HG02759 (cell line): Measurements from ENCODE around the gene CLPSL2.
A peak's percentile ranks its signal among the peaks of the same experiment; 100 is the strongest.
"Not testable (repeated sequence)": the region's sequence is repeated elsewhere in the genome, so short reads cannot be mapped to it uniquely, and the experiment has no call there.

ENCODE experiments used
- ATAC-seq: cut with Tn5 transposase; IDR thresholded peaks from one replicate; pipeline ENCODE4 v1.9.1; 2021; ENCODE audit warnings: mild to moderate bottlenecking, moderate library complexity; ENCODE audit not compliant: unreplicated experiment

Gene CLPSL2, protein sequence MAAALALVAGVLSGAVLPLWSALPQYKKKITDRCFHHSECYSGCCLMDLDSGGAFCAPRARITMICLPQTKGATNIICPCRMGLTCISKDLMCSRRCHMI

DNA sequence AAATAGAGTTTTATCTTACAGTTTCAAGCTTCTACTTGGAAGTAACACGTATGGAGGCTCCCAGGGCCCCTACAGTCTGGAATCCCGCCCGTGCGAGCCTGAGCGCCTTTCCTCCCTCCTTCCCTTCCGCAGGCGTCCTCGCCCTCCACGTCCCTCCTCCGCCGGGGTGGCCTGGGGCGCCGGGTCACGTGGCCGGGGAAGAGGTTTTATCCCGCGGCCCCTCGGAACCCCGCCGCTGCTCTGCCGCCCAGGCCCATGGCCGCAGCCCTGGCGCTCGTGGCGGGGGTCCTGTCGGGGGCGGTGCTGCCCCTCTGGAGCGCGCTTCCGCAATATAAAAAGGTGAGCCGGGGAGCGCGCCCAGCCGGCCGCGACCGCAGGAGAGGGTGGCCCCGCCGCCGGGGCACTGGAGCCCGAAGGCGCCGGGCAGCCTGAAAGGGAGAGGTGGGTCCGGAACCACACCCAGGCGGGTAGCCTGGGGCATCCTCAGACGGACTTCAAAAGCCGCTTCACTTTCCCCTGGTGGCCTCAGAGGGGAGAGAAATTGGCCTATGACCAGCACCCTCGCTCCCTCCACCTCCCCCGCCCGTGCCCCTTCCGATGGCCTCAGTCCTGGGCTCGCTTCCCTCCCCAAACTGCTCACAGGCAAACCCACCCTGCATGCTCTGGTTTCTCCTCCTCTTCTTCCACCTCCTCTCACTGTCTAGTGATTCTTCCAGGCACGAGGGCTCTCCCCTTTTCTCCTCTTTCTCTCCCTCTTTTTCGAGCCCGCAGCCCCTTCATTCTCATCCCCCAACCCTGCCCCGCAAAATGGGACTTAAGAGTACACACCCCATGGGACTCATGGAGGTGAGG lies at the start of gene CLPSL2:
Gene CLPSL2 (plus strand): TSS at position 235 of the 852 bp plus-strand sequence. CDS start 21 bp downstream, at position 256.
- ATAC-seq: no peak

DNA sequence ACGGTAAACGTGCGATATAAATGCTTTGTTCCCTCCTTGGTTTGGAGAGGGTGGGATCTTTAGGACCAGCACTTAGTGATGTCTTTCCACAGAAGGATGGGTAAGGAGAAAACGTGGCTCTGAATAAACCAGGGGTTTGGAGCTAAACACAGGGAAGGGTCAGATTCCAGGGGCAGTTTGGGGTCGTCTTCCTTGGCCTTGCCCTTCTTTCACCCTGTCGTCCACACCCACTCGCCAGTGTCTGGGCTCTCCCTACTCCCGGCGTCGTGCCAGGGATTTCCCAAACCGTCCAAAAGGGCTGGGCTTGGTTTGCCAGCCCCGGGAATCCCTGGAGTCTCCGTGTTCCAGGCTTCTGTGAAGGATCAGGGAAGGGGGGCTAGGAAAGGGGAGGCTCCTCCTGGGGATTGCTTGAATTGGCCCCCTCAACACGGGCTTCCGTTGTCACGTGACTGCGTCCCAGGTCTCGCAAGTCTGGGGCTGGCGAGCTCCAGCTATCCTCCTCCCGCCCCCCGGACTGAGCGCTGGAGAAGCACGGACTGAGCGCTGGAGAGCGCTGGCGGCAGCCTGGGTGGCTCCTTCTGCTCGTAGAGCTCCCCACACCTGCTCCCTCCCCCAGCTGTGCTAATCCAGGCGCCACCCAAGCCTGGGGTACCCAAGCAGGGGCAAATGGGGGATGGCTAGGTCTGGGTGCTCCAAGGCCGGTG lies 49.0 kb upstream of the CLPSL2 start:
- peak; percentile 9 for ATAC-seq

DNA sequence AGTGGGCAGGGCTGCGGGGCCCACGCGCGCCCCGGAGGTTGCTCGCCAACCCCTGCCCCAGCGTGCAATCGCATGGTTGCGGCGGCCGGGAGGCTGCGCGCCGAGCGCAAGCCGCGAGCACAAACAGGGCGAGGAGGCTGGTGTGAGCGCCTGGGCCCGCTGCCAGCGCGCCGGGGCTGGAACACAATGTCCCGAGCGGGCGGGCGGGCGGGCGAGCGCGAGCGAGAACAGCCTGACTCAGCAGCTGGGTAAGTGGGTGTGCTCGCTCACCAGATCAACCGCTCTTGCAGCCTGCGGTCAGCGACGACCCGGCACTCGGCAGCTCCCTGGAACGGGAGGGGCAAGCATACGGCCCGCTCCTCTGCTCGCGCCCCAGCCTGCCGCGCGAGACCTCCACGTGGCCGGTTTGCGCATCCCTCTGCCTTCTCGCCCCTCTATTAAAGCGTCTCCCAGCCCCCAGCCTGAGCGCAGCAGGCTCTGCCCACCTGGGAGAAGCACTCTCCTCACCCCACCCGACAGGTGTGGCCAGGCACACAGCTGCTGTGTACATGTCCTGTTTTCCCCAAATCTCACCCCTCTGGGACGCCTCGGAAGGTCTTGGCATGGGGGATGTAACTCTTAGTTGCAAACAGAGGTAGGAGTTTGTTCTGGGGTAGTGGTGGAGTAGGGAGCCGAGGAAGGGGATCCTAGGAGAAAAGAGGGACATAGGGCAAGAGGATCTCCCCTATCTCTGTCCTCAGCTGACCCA lies 48.3 kb upstream of the CLPSL2 start:
- ATAC-seq: peak; percentile 50

DNA sequence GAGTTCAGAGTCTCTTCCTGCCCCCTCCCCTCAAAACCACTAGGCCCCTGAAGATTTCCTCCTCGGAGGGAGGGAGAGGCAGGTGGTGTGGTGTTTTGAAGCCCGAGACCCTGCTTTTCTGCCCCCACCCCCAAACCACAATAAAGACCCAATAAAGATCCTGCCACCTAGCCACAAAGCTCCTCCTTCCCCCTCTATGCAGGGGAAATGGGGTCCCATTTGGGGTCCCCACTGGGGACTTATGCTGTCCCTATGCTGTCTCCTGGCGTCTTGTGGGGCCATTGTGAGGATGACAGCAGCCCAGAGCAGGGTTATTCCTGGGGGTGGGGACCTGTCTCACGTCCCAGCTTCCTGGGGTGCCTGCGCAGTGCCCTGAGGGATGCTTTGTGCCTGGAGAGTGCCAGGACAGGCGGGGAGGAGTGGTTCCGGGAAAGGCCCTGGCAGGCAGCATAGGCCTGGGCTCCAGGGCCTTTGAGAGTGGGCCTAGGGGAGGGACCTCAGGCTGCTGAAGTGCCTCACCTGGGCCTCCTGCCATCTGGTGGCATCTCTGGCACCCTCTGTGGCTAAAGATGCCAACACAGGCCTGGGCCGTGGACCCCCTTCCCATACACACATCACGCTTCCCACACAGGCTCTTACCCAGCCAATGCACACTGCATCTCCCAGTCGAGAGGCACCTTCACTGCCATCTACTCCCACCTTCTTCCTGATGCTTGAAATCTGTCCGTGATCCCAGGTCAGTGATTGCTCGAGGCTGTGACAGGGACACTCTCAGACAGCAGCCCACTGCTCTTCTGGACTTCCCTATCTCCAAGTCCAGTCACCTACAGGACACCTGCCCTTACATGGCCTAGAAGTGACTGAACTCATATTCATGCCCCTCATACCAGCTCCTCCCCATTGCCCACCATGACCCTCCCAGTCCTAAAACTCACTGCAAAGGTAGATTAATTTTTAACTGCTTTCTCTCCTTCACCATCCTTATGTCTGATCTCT lies 47.4 kb upstream of the CLPSL2 start:
- ATAC-seq: no peak

DNA sequence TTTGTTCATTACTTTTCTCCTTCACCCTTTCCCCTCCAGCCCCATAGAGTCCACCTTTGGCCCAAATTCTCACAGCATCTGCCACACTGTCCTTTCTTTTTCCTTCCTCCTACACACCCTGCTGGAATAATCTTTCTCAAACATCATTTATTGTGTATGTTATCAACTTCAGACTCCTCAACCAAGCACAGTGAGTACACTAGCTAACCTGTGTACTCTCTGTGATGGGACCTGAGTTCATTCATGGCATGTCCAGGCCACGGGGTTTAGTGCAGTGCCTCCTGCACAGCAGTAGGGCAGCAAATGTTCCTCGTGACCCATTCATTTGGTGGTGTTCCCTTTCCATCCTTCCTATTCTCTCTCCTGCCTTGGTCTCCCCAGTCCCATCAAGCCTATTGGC lies 46.7 kb upstream of the CLPSL2 start:
- no peak for ATAC-seq

DNA sequence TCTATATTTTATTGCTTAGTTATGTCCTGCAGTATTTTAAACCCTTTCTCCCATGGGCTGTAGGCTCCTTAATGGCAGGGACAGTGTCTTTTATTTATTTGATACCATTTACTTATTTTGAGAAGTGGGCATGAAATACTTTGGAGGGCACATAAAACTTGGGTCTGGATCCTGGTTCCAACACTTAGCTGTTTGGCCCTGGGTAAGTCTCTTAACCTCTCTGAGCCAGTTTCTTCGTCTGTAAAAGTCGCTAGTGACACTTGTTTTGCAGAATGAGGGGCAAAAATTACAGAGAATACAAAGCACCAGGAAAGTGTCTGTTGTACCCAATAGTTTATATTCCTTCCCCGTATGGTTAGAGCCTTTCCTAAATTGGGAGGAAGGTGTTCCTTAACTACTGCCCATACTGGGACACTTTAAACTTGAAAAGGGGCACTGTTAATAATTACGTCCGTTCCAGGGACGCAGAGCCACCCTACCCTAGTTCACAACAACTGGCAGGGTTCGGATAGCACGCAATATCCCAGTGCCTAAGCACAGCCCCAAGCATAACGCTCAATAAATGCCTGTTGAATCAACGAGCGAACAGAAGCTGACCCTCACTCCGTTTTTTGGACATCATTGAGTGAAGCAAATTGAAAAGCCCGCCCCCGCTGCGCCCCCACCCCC lies 45.5 kb upstream of the CLPSL2 start:
- no peak for ATAC-seq

DNA sequence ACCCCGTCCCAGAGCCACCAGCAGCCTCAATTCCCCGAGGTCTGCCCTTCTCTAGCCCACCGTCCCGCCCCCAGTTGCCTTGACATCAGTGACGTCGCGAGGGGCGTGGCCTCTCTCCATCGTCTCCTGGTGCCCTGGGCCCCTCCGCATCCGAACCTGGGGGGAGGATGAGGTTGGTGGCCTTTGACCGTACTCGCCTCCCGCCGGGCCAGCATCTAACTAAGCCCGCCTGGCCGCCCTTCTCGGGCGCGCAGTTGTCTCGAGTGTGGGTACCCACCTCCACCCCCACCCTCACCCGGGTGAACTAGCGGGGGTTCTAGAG lies 45.0 kb upstream of the CLPSL2 start:
- ATAC-seq: peak; percentile 56

DNA sequence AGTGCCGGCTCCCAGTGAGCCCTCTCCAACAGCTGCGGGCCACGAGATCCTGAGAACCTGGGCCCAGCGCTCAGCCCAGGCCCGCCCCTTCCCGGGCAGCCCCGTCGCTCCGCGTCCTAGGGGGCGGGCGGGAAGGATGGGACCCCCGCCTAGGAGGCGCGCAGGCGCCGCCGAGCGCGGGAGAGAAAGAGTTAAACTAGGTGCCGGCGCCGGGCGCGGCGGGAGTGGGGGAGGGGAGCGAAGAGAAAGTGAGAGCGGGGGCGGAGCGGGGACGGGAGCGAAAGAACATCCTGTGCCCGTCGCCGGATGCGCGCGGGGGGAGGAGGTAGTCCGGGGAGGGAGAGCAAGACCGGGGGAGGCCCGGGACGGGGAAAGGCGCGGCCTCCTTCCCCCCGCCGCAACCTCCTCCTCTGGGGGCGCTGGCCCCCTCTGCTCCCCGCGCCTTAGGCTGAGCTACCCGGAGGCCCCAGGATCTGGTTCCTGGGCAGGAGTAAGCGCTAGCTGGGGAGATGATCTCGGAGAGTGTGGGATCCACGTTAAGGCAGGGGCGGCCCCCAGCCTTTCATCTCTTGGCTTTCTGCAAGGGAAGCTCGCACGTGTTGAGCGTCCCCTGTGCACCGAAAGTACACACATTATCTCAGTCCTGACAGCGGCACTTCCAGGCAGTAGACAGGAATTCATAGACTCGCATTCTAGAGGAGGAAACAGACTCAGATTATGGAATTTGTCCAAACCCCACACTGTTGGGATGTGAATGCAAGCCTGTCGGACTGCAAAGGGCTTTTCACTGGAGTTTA lies 44.5 kb upstream of the CLPSL2 start:
- ATAC-seq: peak; percentile 53

DNA sequence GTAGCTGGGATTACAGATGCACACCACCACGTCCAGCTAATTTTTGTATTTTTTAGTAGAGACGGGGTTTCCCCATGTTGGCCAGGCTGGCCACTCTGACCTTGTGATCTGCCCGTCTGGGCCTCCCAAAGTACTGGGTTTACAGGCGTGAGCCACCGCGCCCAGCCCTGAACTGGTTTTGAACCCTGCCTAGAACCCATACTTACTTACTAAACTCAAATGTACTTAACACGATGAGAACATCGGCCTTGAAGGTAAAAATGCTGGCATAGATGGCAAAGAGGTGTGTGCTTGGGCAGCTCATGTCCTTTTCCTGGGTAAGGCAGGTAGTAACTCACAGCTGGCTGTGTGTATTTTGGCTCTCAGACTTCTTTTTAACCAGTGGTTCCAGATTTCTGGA lies 42.8 kb upstream of the CLPSL2 start:
- ATAC-seq: no peak

DNA sequence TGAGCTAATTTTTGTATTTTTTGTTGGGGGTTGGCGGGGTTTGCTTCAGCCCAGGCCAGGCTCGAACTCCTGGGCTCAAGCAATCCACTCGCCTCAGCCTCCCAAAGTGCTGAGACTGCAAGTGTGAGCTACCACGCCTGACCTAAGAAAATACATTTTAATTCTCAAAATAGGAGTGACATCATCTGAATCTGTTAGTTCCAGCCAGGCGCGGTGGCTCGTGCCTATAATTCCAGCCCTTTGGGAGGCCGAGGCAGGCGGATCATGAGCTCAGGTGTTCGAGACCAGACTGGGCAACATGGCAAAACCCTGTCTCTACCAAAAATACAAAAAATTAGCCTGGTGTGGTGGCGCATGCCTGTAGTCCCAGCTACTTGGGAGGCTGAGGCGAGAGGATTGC lies 42.1 kb upstream of the CLPSL2 start:
- ATAC-seq: not testable (repeated sequence)

DNA sequence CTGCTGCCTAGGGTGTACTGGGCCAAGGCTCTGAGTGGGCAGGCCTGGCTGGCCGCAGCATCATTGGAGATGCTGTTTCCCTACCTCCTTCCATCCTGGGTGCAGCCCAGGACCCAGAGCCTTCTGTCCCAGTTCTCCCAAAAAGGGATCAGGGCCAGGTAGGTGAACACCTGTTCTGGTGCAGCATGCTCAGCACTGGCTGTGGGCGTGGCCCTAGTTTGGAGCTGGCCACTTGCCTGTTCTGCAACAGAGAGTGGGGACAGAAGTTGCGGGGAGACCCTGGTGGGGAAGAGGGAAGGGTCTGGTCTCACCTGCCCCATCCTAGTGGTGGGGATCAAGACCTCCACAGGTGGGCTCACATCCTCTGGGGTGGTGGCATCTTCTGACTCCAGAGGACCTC lies 40.9 kb upstream of the CLPSL2 start:
- no peak for ATAC-seq

DNA sequence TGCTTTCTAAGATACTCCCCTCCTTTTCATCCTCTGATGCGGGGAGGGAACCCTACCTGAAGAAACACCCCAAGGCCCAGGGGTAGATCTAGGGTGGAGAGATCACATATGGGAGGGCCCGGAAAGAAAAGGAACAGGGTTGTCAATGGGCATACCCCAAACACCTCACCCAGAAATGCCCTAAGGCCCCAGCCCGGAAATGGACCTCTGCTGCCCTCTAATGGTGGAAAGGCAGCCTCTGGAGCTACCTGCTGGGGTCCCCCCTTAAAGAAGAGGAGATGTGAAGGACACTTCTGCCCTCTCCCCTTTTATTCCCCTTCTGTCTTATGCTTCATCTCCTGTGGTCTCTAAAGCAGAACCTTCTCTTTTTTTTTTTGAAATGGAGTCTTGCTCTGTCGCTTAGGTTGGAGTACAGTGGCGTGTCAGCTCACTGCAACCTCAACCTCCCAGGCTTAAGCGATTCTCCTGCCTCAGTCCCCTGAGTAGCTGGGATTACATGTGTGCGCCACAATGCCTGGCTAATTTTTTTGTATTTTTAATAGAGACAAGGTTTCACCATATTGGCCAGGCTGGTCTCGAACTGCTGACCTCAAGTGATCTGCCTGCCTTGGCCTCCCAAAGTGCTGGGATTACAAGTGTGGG lies 40.0 kb upstream of the CLPSL2 start:
- no peak for ATAC-seq

DNA sequence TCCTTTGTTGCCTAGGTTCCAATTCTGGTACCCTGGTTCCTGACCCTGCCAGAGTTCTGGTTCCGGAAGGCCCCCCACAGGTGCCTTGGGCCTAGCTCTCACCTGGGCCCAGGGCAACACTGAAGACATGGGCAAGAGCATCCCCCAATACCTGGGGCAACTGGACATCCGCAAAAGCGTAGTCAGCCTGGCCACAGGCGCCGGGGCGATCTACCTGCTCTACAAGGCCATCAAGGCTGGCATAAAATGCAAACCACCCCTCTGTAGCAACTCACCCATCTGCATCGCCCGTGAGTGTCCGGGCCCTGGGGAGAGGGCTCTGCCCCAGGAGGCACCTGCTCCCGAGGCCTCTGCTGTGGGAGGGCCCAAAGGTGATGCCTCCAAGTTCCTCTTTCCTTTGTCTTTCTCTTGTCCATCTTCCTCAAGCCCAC lies 39.4 kb upstream of the CLPSL2 start, which contains the start of gene ARMC12:
Gene ARMC12 (plus strand): TSS at position 51 of the 431 bp plus-strand sequence. CDS start 77 bp downstream, at position 128.
- ATAC-seq: no peak

DNA sequence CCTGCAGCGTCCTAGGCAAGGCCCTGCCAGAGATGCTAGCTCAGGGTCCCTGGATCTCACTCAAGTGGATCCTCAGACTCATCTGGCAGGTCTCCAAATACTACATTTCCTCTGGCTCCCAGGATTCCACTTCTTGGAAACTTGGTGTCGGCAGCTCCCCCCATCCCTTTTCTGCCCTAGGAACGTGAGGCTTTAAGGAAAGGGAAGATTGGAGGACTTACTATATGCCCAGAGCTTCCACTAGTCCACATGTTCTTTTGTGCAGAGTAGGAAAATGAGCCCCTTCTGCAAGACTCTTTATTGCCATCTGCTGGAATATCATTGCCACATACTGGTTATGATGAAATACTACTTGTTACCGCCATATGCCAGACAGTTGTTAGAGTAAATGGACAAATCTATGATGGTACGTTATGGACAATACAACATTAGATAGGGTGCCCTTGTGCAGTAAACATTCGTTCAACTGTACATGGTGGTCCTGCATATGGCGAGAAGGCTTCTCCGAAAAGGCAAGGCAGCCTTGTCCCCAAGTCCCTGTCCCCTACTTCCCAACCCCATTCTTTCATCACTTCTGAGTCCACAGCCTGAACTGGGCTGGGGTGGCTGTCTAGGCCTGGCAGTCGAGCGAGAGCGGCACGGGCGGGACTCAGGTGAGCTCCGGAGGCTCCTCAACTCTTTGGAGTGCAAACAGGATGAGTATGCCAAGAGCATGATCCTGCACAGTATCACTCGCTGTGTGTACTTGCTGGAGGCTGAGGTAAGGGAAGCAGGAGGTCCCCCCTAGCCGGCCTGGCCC lies 38.8 kb upstream of the CLPSL2 start:
- ATAC-seq: no peak

DNA sequence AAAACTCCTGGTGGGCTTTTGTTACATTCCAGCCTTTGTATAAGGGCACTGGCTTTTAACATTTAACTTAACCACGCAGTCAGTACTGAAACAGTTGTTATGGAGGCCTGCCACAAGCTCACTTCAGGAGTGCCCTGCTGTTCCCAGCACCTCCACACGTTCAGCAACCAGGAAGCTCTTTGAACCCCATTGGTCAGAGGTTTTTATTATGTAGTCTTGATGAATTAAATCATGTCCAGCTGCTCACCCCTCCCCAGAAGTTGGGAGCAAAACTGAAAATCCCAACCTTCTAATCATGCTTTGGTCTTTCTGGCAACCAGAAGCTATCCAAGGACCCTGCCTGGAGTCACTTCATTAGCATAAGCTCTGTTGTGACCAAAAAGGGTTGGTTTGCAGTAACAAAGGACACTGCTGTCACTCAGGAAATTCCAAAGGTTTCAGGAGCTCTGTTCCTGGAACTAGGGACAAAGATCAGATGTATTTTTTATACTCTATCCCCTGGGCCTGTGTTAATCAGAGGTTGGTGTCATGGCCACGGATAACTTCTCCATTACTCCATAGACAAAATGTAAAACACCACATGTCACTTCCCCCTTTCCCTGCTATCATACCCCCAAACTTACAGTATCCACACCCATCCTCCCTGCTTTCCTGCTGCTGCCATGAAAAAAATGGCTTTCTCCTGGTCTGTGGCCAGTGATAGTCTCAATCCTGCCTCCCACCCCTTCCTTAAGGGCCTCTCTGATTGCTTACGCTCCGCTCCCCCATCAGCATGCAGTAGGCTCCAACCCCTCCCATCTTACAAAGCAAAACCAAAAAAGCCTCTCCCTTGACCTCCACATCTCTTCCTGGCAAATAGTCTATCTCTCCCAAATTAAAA lies 36.5 kb upstream of the CLPSL2 start:
- ATAC-seq: no peak

DNA sequence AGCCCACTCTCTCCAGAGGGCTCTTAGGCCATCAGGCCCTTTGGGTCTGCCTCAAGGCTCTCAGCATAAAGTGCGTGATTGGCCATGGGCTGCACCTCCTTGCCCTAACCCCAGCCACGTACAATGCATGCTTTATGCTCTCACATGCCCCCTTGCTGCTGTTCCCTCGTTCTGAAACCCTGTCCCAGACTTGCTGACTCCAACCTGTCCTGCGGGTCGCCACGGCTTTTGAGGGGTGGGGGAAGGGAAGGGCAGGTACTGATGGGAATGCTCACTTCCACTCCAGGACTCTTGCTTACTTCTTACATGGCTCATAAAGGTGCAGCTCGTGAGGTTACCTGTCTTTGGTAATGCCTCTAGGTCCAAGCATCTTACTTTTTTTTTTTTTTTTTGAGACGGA lies 33.6 kb upstream of the CLPSL2 start:
- ATAC-seq: no peak
